ENCODE data around the gene PRG3. TPM values are rescaled to one million over a fixed set of nuclear protein-coding genes. Genes with fewer than 3 reads are reported as not detected.

PRG3 gene
- total RNA-seq, 2 donors from 2014 or later: not detected

GRCh38 chr11:57422669-57423068 is 41.7 kb upstream of the PRG3 start:
- H3K4me1 ChIP-seq (ENCODE audit: control insufficient read depth in 1 of 2, low read depth in 2 of 2): peaks cover 34 to 44% of the 10 kb centered on the region in 2 donors
- no peak for TF ChIP-seq CTCF (IDR thresholded peaks at IDR 0.05)
- ATAC-seq (ENCODE audit: insufficient number of reproducible peaks, low FRiP score, low read depth) (no peak), DNase-seq (ENCODE audit: low spot score) (no peak)
- peaks cover 19% of the 10 kb centered on the region for H3K36me3 ChIP-seq
- no peaks in the 10 kb centered on the region for H3K27me3 ChIP-seq (replicated peaks; ENCODE audit: insufficient read depth)
- H3K9me3 ChIP-seq: no peaks in the 10 kb centered on the region
- H3K27ac ChIP-seq: no peak overlapping the region
- no peak overlapping the region for H3K4me3 ChIP-seq

GRCh38 chr11:57421805-57422204 is 40.9 kb upstream of the PRG3 start:
- no peak for TF ChIP-seq CTCF (IDR thresholded peaks at IDR 0.05)
- Histone ChIP-seq H3K36me3 (peaks cover 21% of the 10 kb centered on the region), H3K27me3 (replicated peaks; ENCODE audit: insufficient read depth) (no peaks in the 10 kb centered on the region), H3K4me3 (no peak overlapping the region), H3K4me1 (ENCODE audit: control insufficient read depth in 1 of 2, low read depth in 2 of 2) (peaks cover 29 to 42% of the 10 kb centered on the region in 2 donors), H3K9me3 (no peaks in the 10 kb centered on the region), H3K27ac (no peak overlapping the region)
- DNase-seq (ENCODE audit: low spot score) (no peak), ATAC-seq (ENCODE audit: insufficient number of reproducible peaks, low FRiP score, low read depth) (no peak)

GRCh38 chr11:57421066-57421465 is 40.1 kb upstream of the PRG3 start:
- no peak for TF ChIP-seq CTCF (IDR thresholded peaks at IDR 0.05)
- H3K27me3 ChIP-seq (replicated peaks; ENCODE audit: insufficient read depth): no peaks in the 10 kb centered on the region
- DNase-seq (ENCODE audit: low spot score) (no peak), ATAC-seq (ENCODE audit: insufficient number of reproducible peaks, low FRiP score, low read depth) (no peak)
- peaks cover 27% of the 10 kb centered on the region for H3K36me3 ChIP-seq
- H3K9me3 ChIP-seq: no peaks in the 10 kb centered on the region
- H3K4me1 ChIP-seq (ENCODE audit: control insufficient read depth in 1 of 2, low read depth in 2 of 2): peaks cover 23 to 34% of the 10 kb centered on the region in 2 donors
- no peak overlapping the region for H3K4me3 ChIP-seq
- H3K27ac ChIP-seq: no peak overlapping the region

GRCh38 chr11:57419146-57419545 is 38.2 kb upstream of the PRG3 start:
- Histone ChIP-seq H3K36me3 (peaks cover 44% of the 10 kb centered on the region), H3K27me3 (replicated peaks; ENCODE audit: insufficient read depth) (no peaks in the 10 kb centered on the region), H3K4me3 (no peak overlapping the region), H3K4me1 (ENCODE audit: control insufficient read depth in 1 of 2, low read depth in 2 of 2) (peaks cover 4 to 15% of the 10 kb centered on the region in 2 donors), H3K9me3 (no peaks in the 10 kb centered on the region), H3K27ac (no peak overlapping the region)
- no peak for TF ChIP-seq CTCF (IDR thresholded peaks at IDR 0.05)
- no peak for ATAC-seq (ENCODE audit: insufficient number of reproducible peaks, low FRiP score, low read depth)
- no peak for DNase-seq (ENCODE audit: low spot score)

- Histone ChIP-seq H3K4me1 (ENCODE audit: control insufficient read depth in 1 of 2, low read depth in 2 of 2) (peaks cover 0 to 7% of the 10 kb centered on the region in 2 donors), H3K4me3 (no peak overlapping the region), H3K27ac (no peak overlapping the region), H3K9me3 (no peaks in the 10 kb centered on the region), H3K27me3 (replicated peaks; ENCODE audit: insufficient read depth) (no peaks in the 10 kb centered on the region), H3K36me3 (peaks cover 54% of the 10 kb centered on the region)
- no peak for TF ChIP-seq CTCF (IDR thresholded peaks at IDR 0.05)
- ATAC-seq (ENCODE audit: insufficient number of reproducible peaks, low FRiP score, low read depth) (no peak), DNase-seq (ENCODE audit: low spot score) (no peak)
Measured at GRCh38 chr11:57418131-57418530, 37.2 kb upstream of the PRG3 start.
